ENCODE measurements around the gene BTAF1.

Gene BTAF1

GRCh38 chr10:92062273-92062672 is 138.7 kb downstream of the BTAF1 start:
- DNase-seq = no peak

DNA sequence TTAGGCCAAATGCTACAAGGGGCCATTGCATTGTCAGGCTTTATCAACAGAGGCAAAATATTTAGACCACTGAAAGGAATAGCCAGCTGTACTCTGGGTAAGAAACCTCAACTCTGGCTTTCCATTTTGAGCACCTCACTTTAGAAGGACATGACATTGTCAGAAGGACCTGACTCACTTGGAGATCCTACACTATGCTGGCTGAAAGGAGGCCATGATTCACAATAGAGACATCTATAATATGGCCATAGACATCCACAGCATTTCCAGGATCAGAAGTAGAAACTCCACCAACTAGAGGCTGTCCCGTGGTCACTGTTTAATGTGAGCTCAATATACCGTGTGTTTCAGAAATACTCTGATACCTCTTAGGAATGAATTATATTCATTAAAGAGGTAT is 140.9 kb downstream of the BTAF1 start:
- no peak for DNase-seq

GRCh38 chr10:92066386-92066785 is 142.8 kb downstream of the BTAF1 start:
- DNase-seq = no peak

DNA sequence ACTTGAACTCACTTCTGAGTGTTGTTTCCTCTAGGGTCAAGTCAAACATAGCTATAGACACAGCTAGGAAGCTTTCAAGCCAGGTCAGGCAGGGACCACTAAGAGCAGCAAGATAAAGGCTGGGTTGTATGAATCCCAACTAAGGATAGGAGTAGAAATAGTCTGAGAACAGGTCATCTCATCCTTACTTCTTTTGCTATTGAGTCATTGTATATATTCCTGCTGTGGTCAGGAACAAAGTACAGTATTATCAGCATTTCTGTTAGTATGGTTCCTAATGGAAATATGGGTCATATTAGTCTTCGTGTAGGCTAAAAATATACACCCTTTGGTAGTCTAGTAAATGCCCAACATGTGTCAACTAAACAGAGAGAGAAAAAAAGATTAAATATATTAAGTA is 145.3 kb downstream of the BTAF1 start:
- no peak for DNase-seq

DNA sequence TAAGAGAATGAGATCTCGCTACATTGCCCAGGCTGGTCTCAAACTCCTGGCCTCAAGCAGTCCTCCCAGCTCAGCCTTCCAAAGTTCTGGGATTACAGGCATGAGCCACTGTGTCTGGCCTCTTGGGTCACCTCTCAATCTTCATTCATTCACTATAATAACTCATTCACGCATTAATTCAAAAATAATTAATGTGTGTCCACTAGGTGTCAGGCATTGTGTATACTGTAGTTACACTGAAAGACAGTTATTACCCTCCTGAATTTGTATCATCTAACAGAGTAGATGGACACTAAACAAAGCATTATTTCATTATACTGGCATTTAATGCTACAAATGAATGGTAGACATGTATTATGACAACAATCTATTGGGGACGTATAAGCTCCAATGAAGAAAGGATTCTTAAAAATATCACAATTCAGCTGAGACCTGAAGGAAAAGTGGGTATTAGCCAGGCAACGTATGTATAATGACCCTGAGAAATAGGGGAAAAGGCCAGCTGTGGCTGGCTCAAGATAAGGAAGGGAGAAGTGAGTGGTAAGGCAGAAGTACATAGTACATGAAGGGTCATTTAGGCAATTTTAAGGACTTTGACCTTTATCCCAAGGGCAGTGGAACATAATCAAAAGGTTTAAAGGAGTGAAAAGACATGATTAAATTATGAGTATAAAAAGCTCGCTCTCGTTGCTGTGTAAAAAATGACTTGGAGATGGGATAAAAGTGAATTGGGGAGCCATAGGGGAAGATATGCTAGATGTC is 150.7 kb downstream of the BTAF1 start:
- DNase-seq = no peak

- no peak for DNase-seq
Measured at GRCh38 chr10:92075829-92076228, 152.3 kb downstream of the BTAF1 start.

- no peak for DNase-seq
Measured at GRCh38 chr10:92076722-92077121, 153.2 kb downstream of the BTAF1 start.

DNA sequence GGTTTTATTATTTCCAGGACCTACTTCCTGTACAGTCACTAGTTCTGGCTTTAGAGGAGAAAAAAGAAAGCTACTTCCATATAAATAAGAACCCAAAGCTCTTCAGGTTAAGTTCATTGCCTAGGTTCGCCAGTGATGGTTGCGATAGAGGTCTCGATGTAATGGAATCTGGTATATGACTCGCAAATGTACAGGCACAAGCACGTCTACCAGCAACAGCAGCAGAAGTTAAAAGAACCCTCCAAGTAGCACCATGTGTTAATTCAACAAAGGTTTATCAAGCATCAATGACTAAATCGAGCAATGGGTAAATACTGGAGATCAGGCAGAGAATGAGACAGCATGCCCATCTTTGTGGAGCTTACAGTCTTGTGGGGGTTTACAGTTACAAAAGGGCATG is 155.4 kb downstream of the BTAF1 start:
- no peak for DNase-seq
